Activated T-cell treated with anti-CD3 and anti-CD28 coated beads, Interleukin-2, amount 50 U/mL, for 4 hours (primary cell): ENCODE results near the gene ISG20L2. TPM values are rescaled to one million over a fixed set of nuclear protein-coding genes. Genes with fewer than 3 reads are reported as not detected.

Source experiments
- ATAC-seq, 2 donors: fragments of 200-7000 bp; cut with Tn5 transposase; one replicate each; pipeline ENCODE4 v1.10.0; 2021
- DNase-seq: peaks from one replicate; pipeline ENCODE4 v3.0.0-alpha.2; 2020
- H3K27me3 Mint-ChIP-seq: one replicate; pipeline ENCODE4 v1.8.0; 2021; ENCODE audit warnings: low read depth, mixed read lengths
- H3K36me3 Mint-ChIP-seq: one replicate; pipeline ENCODE4 v1.8.0; 2022; ENCODE audit warnings: mixed read lengths; ENCODE audit not compliant: insufficient read depth
- H3K4me1 Mint-ChIP-seq: one replicate; pipeline ENCODE4 v1.8.0; 2021; ENCODE audit warnings: low read depth, mixed read lengths
- H3K4me3 Mint-ChIP-seq: one replicate; pipeline ENCODE4 v1.8.0; 2021; ENCODE audit warnings: mild to moderate bottlenecking, moderate library complexity, mixed read lengths
- H3K9me3 Mint-ChIP-seq: one replicate; pipeline ENCODE4 v1.8.0; 2021; ENCODE audit warnings: mixed read lengths
- total RNA-seq, 3 donors: library from RNA; stranded (reverse); gene quantifications; one replicate each; pipeline ENCODE4 v1.2.1, GENCODE V29; 2021

Gene ISG20L2
- total RNA-seq, 3 donors from 2014 or later, result 62.4 to 65.9 (median 63.8) TPM

DNA sequence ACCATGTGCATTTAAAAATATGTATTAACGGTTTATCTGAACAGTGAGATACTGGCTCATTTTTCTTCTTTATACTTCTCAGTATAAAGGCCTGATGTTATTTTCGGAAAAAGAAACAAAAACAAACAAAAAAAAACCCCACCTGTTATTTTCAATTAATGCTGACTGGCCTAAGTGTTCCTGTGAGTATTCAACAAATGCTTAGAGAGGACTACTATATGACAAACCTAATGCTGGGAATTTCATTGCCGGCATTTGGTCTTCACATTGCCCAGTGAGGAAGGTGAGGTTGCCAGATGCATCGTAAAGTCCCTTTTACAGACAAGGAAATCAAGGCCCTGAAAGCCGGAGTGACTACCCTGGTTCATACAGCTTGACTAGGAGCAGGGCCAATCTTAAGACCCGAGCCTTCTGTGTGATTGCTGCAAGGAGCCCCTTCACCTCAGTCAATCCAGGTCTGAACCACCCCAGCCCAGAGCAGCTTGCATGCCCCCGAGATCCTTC is 11.7 kb upstream of the ISG20L2 start:
- DNase-seq (no peak), ATAC-seq (peak in 1 of 2 donors; percentile 23)
- Mint-ChIP-seq H3K9me3 (no peaks in the 10 kb centered on the region), H3K4me3 (peak overlapping the region; percentile 92), H3K36me3 (peaks cover 28% of the 10 kb centered on the region), H3K4me1 (peaks cover 24% of the 10 kb centered on the region), H3K27me3 (no peaks in the 10 kb centered on the region)

DNA sequence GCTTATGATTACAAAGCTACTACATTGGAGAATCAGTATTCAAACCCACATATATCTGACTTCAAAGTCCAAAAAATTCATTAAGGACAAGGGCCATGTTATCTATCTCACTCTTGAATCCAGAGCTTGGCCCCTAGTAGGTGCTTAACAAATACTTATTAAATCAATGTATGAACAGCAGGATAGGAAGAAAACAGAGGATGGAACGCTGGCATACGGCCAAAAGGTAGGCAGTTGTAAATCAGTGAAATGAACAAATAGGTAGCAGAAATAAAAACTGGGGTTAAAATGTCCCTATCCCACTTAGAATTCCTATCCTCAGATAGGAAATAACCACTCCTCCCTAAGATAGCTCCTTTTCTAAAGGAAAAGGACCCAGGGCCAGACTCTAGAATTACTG is 10.3 kb upstream of the ISG20L2 start:
- peaks cover 26% of the 10 kb centered on the region for H3K36me3 Mint-ChIP-seq
- H3K27me3 Mint-ChIP-seq, result no peaks in the 10 kb centered on the region
- DNase-seq, result no peak
- peak overlapping the region; percentile 14 for H3K4me3 Mint-ChIP-seq
- ATAC-seq, result no peak
- no peaks in the 10 kb centered on the region for H3K9me3 Mint-ChIP-seq
- H3K4me1 Mint-ChIP-seq, result peaks cover 21% of the 10 kb centered on the region

GRCh38 chr1:156738407-156738806 is 9.8 kb upstream of the ISG20L2 start:
- no peak for ATAC-seq

DNA sequence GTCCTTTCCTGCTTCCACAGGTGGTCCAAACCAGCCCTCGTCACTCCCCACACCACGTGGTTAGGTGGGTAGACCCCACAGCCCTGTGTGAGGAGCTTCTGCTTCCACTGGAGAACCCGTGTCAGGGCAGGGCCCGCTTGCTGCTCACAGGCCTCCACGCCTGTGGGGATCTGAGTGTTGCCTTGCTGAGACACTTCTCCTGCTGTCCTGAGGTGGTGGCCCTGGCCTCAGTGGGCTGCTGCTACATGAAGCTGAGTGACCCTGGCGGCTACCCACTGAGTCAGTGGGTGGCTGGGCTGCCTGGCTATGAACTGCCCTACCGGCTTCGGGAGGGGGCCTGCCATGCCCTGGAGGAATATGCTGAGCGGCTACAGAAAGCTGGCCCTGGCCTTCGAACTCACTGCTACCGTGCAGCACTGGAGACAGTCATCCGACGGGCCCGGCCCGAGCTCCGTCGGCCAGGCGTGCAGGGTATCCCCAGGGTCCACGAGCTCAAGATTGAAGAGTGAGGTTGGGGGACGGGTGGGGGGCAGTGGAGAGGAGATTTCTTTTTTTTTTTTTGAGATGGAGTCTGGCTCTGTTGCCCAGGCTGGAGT is 5.5 kb upstream of the ISG20L2 start:
- Mint-ChIP-seq H3K4me3 (no peak overlapping the region), H3K36me3 (peaks cover 12% of the 10 kb centered on the region), H3K9me3 (no peaks in the 10 kb centered on the region), H3K27me3 (no peaks in the 10 kb centered on the region), H3K4me1 (peaks cover 13% of the 10 kb centered on the region)
- ATAC-seq, result no peak
- DNase-seq, result no peak

More at GRCh38 chr1:156738407-156738806, 9.8 kb upstream of the ISG20L2 start:
- H3K36me3 Mint-ChIP-seq, result peaks cover 22% of the 10 kb centered on the region
- no peaks in the 10 kb centered on the region for H3K9me3 Mint-ChIP-seq
- H3K27me3 Mint-ChIP-seq, result no peaks in the 10 kb centered on the region
- peaks cover 21% of the 10 kb centered on the region for H3K4me1 Mint-ChIP-seq
- no peak overlapping the region for H3K4me3 Mint-ChIP-seq
- DNase-seq, result no peak

DNA sequence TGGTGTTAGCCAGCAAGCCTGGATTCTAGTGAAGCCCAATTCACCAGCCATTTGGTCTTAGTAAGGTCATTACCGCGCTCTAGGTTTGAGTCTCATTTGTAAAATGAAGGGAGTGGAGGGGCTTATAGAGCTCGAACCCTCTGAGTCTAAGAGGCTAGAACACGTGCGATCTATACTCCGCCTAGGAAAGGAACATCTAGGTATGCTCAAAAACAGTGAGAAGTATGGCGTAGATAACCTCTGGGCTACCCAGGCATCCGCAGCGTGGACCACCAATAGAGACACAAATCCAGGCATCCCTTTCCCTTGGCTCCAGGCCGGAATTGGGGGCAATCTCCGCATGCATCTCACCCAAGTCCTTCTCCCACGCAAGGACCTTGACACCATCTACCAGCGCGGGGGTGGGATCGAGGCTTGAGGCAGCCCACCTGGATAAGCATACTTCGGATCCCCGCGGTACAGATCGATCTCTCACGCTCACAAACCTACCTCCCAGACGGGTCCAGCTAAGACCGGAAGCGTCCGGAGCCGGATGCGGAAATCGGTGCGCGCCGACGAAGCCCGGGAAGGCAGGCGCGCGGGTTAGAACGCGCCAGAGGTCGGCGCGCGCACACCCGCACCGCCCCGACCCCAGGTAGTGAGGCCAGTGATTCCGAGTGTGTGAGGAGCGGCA is 504 bp downstream of the ISG20L2 start, which contains the start of gene METTL25B:
Gene METTL25B, plus strand, starts transcription at position 544 of the 673 bp plus-strand sequence. CDS start 636 bp downstream, outside the sequence.
- peaks cover 21% of the 10 kb centered on the region for H3K36me3 Mint-ChIP-seq
- H3K4me1 Mint-ChIP-seq, result peaks cover 24% of the 10 kb centered on the region
- no peaks in the 10 kb centered on the region for H3K9me3 Mint-ChIP-seq
- DNase-seq (no peak), ATAC-seq (peak; percentile 77 to 80)
- H3K4me3 Mint-ChIP-seq, result no peak within 1 kb of the TSS
- no peaks in the 10 kb centered on the region for H3K27me3 Mint-ChIP-seq

- Mint-ChIP-seq H3K36me3 (peaks cover 19% of the 10 kb centered on the region), H3K4me3 (no peak overlapping the region), H3K4me1 (peaks cover 24% of the 10 kb centered on the region), H3K9me3 (no peaks in the 10 kb centered on the region), H3K27me3 (no peaks in the 10 kb centered on the region)
- no peak for ATAC-seq
- DNase-seq, result no peak
These were observed 1.1 kb downstream of the ISG20L2 start for GRCh38 chr1:156727492-156727891.

DNA sequence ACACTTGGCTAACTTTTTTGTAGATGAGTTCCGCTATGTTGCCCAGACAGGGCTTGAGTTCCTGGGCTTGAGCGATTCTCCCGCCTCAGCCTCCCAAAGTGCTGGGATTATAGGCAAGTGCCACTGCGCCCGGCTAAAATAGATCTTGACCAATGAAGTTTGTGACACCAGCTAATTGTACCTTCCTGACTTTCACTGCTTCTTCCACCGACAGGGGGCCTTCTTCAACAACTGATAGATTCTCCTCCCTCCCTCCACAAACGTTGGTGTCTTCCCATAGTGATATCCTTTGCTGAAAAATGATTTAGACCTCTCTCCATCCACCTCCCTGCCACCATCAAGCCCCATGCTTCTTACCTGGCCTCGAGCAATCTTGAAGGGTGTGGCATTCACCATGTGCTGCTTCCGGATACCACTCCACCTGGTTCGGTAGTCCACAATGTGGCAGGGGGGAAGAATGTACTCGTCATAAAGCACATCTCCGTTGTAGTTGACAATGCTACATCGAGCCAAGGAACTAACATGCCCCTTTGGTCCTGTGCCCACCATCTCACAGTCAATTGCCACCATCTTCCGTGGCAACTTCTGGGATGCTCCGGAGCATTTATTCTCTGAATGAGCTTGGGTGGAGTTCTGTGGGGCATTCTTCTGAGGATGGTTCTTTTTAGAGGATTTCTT is 1.9 kb downstream of the ISG20L2 start:
- DNase-seq, result peak; percentile 37
- no peaks in the 10 kb centered on the region for H3K9me3 Mint-ChIP-seq
- no peaks in the 10 kb centered on the region for H3K27me3 Mint-ChIP-seq
- no peak for ATAC-seq
- H3K36me3 Mint-ChIP-seq, result peaks cover 19% of the 10 kb centered on the region
- peaks cover 24% of the 10 kb centered on the region for H3K4me1 Mint-ChIP-seq
- no peak overlapping the region for H3K4me3 Mint-ChIP-seq

GRCh38 chr1:156725683-156726280 is 2.8 kb downstream of the ISG20L2 start:
- Mint-ChIP-seq H3K4me1 (peaks cover 24% of the 10 kb centered on the region), H3K4me3 (no peak overlapping the region), H3K9me3 (no peaks in the 10 kb centered on the region), H3K27me3 (no peaks in the 10 kb centered on the region), H3K36me3 (peaks cover 22% of the 10 kb centered on the region)
- ATAC-seq (peak; percentile 16 to 20), DNase-seq (peak; percentile 76)

- no peak overlapping the region for H3K4me3 Mint-ChIP-seq
- H3K4me1 Mint-ChIP-seq, result peaks cover 16% of the 10 kb centered on the region
- H3K36me3 Mint-ChIP-seq, result peaks cover 29% of the 10 kb centered on the region
- H3K27me3 Mint-ChIP-seq, result no peaks in the 10 kb centered on the region
- DNase-seq (no peak), ATAC-seq (no peak)
- no peaks in the 10 kb centered on the region for H3K9me3 Mint-ChIP-seq
These were observed 7.0 kb downstream of the ISG20L2 start for GRCh38 chr1:156721535-156721934.

DNA sequence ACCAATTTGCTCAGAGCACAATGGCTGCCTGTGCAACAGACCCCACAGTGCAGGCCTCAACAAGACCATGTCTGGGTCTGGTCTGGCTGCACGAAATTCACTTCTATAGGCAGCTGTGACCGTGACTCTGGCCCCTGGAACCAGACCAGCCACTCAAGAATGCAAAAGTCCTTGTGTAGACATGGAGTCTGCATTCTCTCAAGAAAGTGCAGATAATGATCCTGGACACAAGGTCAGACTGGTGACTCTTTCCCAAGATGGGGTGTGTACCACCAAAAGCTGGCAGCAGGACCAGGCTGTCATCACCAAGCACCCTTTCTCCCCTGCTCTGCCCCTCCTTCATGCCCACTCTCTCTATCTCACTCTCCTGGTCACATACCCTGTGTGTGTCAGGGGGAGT is 7.4 kb downstream of the ISG20L2 start:
- DNase-seq, result no peak
- no peak for ATAC-seq
- no peaks in the 10 kb centered on the region for H3K9me3 Mint-ChIP-seq
- H3K36me3 Mint-ChIP-seq, result peaks cover 29% of the 10 kb centered on the region
- H3K27me3 Mint-ChIP-seq, result no peaks in the 10 kb centered on the region
- no peak overlapping the region for H3K4me3 Mint-ChIP-seq
- H3K4me1 Mint-ChIP-seq, result peaks cover 16% of the 10 kb centered on the region

DNA sequence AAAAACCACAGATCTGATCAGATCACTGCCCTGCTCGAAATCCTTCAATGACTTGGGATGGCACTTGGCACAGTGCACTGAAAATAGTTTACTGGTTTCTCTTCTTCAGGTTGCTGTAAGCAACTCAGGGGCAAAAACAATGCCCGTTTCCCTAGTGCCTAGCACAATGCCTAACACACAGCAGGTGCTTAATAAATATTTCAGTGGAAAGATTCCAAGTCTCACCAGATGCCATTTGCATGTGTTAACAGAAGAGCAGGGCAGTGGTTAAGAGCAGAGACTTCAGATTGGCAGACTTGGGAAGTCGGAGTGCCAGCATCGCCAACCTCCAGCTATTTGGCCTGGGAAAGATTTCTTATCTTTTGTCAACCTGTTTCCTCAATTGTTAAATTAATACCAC is 11.2 kb downstream of the ISG20L2 start:
- Mint-ChIP-seq H3K4me3 (no peak overlapping the region), H3K9me3 (no peaks in the 10 kb centered on the region), H3K27me3 (no peaks in the 10 kb centered on the region), H3K4me1 (peaks cover 1% of the 10 kb centered on the region), H3K36me3 (peaks cover 28% of the 10 kb centered on the region)
- ATAC-seq (no peak), DNase-seq (no peak)

- ATAC-seq (no peak), DNase-seq (no peak)
These were observed 13.7 kb downstream of the ISG20L2 start for GRCh38 chr1:156714830-156715229.

DNA sequence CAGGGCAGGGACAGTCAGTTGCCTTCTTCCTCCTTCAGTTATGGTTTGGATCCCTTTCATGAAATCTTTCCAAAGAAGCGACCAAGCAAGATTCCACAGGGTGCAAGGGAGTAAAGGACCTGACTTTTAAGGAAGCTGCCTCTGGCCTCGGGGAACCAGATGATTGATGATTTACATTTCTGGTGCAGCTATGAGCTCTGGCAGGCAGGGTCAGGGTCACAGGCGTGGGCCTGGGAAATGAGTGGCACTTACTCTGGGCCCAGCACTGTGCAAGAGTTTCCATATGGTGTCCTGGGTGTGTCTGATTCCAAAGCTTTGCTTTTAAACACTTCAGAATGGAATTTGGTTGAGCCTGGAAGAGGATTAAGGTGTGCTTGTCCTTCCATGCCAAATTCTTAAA is 15.9 kb downstream of the ISG20L2 start:
- Mint-ChIP-seq H3K4me1 (no peaks in the 10 kb centered on the region), H3K27me3 (no peaks in the 10 kb centered on the region), H3K4me3 (no peak overlapping the region), H3K9me3 (no peaks in the 10 kb centered on the region), H3K36me3 (peaks cover 21% of the 10 kb centered on the region)
- DNase-seq (no peak), ATAC-seq (no peak)

More at GRCh38 chr1:156714830-156715229, 13.7 kb downstream of the ISG20L2 start:
- peaks cover 23% of the 10 kb centered on the region for H3K36me3 Mint-ChIP-seq
- no peak overlapping the region for H3K4me3 Mint-ChIP-seq
- no peaks in the 10 kb centered on the region for H3K4me1 Mint-ChIP-seq
- no peaks in the 10 kb centered on the region for H3K27me3 Mint-ChIP-seq
- H3K9me3 Mint-ChIP-seq, result no peaks in the 10 kb centered on the region
